Stimulated activated naive CD8-positive, alpha-beta T cell treated with anti-CD3 and anti-CD28 coated beads, Interleukin-15, Interleukin-2, amounts not matched to agents 100 ng/mL and 50 ng/mL, for 24 hours (primary cell): ENCODE results near the gene NFYA.

ENCODE experiments used
- H3K27ac Mint-ChIP-seq: one replicate; pipeline ENCODE4 v1.8.0; 2021; ENCODE audit warnings: mild to moderate bottlenecking, mixed read lengths
- H3K27me3 Mint-ChIP-seq: one replicate; pipeline ENCODE4 v1.8.0; 2021; ENCODE audit warnings: mixed read lengths
- H3K36me3 Mint-ChIP-seq: one replicate; pipeline ENCODE4 v1.8.0; 2021; ENCODE audit warnings: low read depth, mixed read lengths
- H3K4me1 Mint-ChIP-seq: one replicate; pipeline ENCODE4 v1.8.0; 2021; ENCODE audit warnings: low read depth, mixed read lengths
- H3K4me3 Mint-ChIP-seq: one replicate; pipeline ENCODE4 v1.8.0; 2021; ENCODE audit warnings: mild to moderate bottlenecking, mixed read lengths
- H3K9me3 Mint-ChIP-seq: one replicate; pipeline ENCODE4 v1.8.0; 2021; ENCODE audit warnings: mixed read lengths

NFYA gene

GRCh38 chr6:41072836-41073202 lies at the start of gene NFYA:
Gene NFYA (plus strand): TSS chr6:41072974. CDS start chr6:41079090, 6,116 bp downstream.
- no peaks in the 10 kb centered on the region for H3K9me3 Mint-ChIP-seq
- peaks cover 60% of the 10 kb centered on the region for H3K4me1 Mint-ChIP-seq
- H3K27me3 Mint-ChIP-seq: no peaks in the 10 kb centered on the region
- peaks cover 48% of the 10 kb centered on the region for H3K36me3 Mint-ChIP-seq
- H3K27ac Mint-ChIP-seq: peak within 1 kb of the TSS; percentile 95
- H3K4me3 Mint-ChIP-seq: peak within 1 kb of the TSS; percentile 93

- Mint-ChIP-seq H3K27ac (no peak overlapping the region), H3K4me3 (no peak overlapping the region), H3K27me3 (no peaks in the 10 kb centered on the region), H3K36me3 (no peaks in the 10 kb centered on the region), H3K9me3 (no peaks in the 10 kb centered on the region), H3K4me1 (peaks cover 11% of the 10 kb centered on the region)
Observed at GRCh38 chr6:41023114-41023513, 49.7 kb upstream of the NFYA start.

GRCh38 chr6:41025966-41026530 lies 46.7 kb upstream of the NFYA start:
- H3K27me3 Mint-ChIP-seq: no peaks in the 10 kb centered on the region
- no peaks in the 10 kb centered on the region for H3K36me3 Mint-ChIP-seq
- H3K4me1 Mint-ChIP-seq: peaks cover 20% of the 10 kb centered on the region
- H3K27ac Mint-ChIP-seq: no peak overlapping the region
- no peak overlapping the region for H3K4me3 Mint-ChIP-seq
- H3K9me3 Mint-ChIP-seq: no peaks in the 10 kb centered on the region

GRCh38 chr6:41027241-41027640 lies 45.5 kb upstream of the NFYA start:
- Mint-ChIP-seq H3K27ac (peak overlapping the region; percentile 86), H3K36me3 (no peaks in the 10 kb centered on the region), H3K4me1 (peaks cover 20% of the 10 kb centered on the region), H3K4me3 (peak overlapping the region; percentile 85), H3K9me3 (no peaks in the 10 kb centered on the region), H3K27me3 (no peaks in the 10 kb centered on the region)

- Mint-ChIP-seq H3K4me3 (peak overlapping the region; percentile 85), H3K9me3 (no peaks in the 10 kb centered on the region), H3K27ac (peak overlapping the region; percentile 86), H3K27me3 (no peaks in the 10 kb centered on the region), H3K4me1 (peaks cover 20% of the 10 kb centered on the region), H3K36me3 (no peaks in the 10 kb centered on the region)
Observed at GRCh38 chr6:41027799-41028560, 44.8 kb upstream of the NFYA start.

- peak overlapping the region; percentile 86 for H3K27ac Mint-ChIP-seq
- no peaks in the 10 kb centered on the region for H3K27me3 Mint-ChIP-seq
- peak overlapping the region; percentile 85 for H3K4me3 Mint-ChIP-seq
- H3K4me1 Mint-ChIP-seq: peaks cover 20% of the 10 kb centered on the region
- H3K36me3 Mint-ChIP-seq: no peaks in the 10 kb centered on the region
- H3K9me3 Mint-ChIP-seq: no peaks in the 10 kb centered on the region
Observed at GRCh38 chr6:41028561-41029412, 44.0 kb upstream of the NFYA start.

- Mint-ChIP-seq H3K9me3 (no peaks in the 10 kb centered on the region), H3K27me3 (no peaks in the 10 kb centered on the region), H3K36me3 (no peaks in the 10 kb centered on the region), H3K27ac (no peak overlapping the region), H3K4me3 (no peak overlapping the region), H3K4me1 (peaks cover 11% of the 10 kb centered on the region)
Observed at GRCh38 chr6:41032830-41033229, 39.9 kb upstream of the NFYA start.

GRCh38 chr6:41033776-41034175 lies 39.0 kb upstream of the NFYA start:
- Mint-ChIP-seq H3K36me3 (no peaks in the 10 kb centered on the region), H3K9me3 (no peaks in the 10 kb centered on the region), H3K27me3 (no peaks in the 10 kb centered on the region), H3K27ac (no peak overlapping the region), H3K4me1 (peaks cover 6% of the 10 kb centered on the region), H3K4me3 (no peak overlapping the region)

- H3K4me3 Mint-ChIP-seq: no peak overlapping the region
- no peaks in the 10 kb centered on the region for H3K9me3 Mint-ChIP-seq
- no peaks in the 10 kb centered on the region for H3K27me3 Mint-ChIP-seq
- H3K36me3 Mint-ChIP-seq: no peaks in the 10 kb centered on the region
- peaks cover 3% of the 10 kb centered on the region for H3K4me1 Mint-ChIP-seq
- H3K27ac Mint-ChIP-seq: no peak overlapping the region
Observed at GRCh38 chr6:41036186-41036585, 36.6 kb upstream of the NFYA start.

- Mint-ChIP-seq H3K27ac (no peak overlapping the region), H3K27me3 (no peaks in the 10 kb centered on the region), H3K9me3 (no peaks in the 10 kb centered on the region), H3K4me3 (no peak overlapping the region), H3K36me3 (no peaks in the 10 kb centered on the region), H3K4me1 (peaks cover 3% of the 10 kb centered on the region)
Observed at GRCh38 chr6:41036601-41037000, 36.2 kb upstream of the NFYA start.

GRCh38 chr6:41037107-41037900 lies 35.5 kb upstream of the NFYA start:
- peaks cover 3% of the 10 kb centered on the region for H3K4me1 Mint-ChIP-seq
- H3K9me3 Mint-ChIP-seq: no peaks in the 10 kb centered on the region
- H3K27ac Mint-ChIP-seq: no peak overlapping the region
- peaks cover 4% of the 10 kb centered on the region for H3K36me3 Mint-ChIP-seq
- H3K4me3 Mint-ChIP-seq: no peak overlapping the region
- H3K27me3 Mint-ChIP-seq: no peaks in the 10 kb centered on the region

GRCh38 chr6:41038205-41038604 lies 34.6 kb upstream of the NFYA start:
- Mint-ChIP-seq H3K27ac (no peak overlapping the region), H3K4me3 (no peak overlapping the region), H3K36me3 (peaks cover 4% of the 10 kb centered on the region), H3K4me1 (peaks cover 3% of the 10 kb centered on the region), H3K27me3 (no peaks in the 10 kb centered on the region), H3K9me3 (no peaks in the 10 kb centered on the region)

- H3K27me3 Mint-ChIP-seq: no peaks in the 10 kb centered on the region
- H3K4me3 Mint-ChIP-seq: no peak within 1 kb of the TSS
- peaks cover 3% of the 10 kb centered on the region for H3K4me1 Mint-ChIP-seq
- H3K27ac Mint-ChIP-seq: no peak within 1 kb of the TSS
- no peaks in the 10 kb centered on the region for H3K9me3 Mint-ChIP-seq
- H3K36me3 Mint-ChIP-seq: peaks cover 4% of the 10 kb centered on the region
Observed at GRCh38 chr6:41039060-41039998, 33.4 kb upstream of the NFYA start, which contains the start of gene UNC5CL. Gene UNC5CL (minus strand): TSS chr6:41039221. CDS start chr6:41035074, 4,147 bp downstream.
